K562 (cell line): ENCODE measurements around the gene MPHOSPH6. TPM values are rescaled to one million over a fixed set of nuclear protein-coding genes. Genes with fewer than 3 reads are reported as not detected.

ENCODE experiments used
- ATAC-seq: fragments of 200-7000 bp; cut with Tn5 transposase; 3 replicates; pipeline ENCODE4 v1.9.1; 2020; ENCODE audit warnings: moderate library complexity
- BruUV-seq: library from RNA; stranded (reverse); fragments of 400-500 nt; replicated peaks from 2 replicates; lab custom pipeline; 2021; lab: Mats Ljungman, UMichigan
- CTCF ChIA-PET: fragments of 300-600 bp; formaldehyde crosslinking; extraction: SDS; loops from one replicate; lab custom pipeline; 2021; ENCODE audit warnings: low intra/inter-chr PET ratio; lab: Yijun Ruan, JAX
- POLR2A ChIA-PET: fragments of 300-600, 350-650 bp; sonication (Branson Sonifier 250); formaldehyde crosslinking; extraction: SDS; loops from one replicate; lab custom pipeline; 2021; ENCODE audit warnings: antibody characterized with exemption, inconsistent platforms; lab: Yijun Ruan, JAX
- DNase-seq, 4 experiments: peaks; one replicate each; pipeline versions ENCODE4 v3.0.0 to v3.0.0-alpha.2; 2011 to 2018; ENCODE audit warnings: low spot score in 3 of 4, mixed read lengths in 3 of 4; ENCODE audit errors: extremely low read depth in 1 of 4
- FAIRE-seq: peaks from 2 replicates; lab custom pipeline; 2011; peaks lifted over from hg19 to GRCh38; lab: Jason Lieb, UNC
- H2AFZ ChIP-seq: 2 replicates; pipeline ENCODE4 v1.6.0; 2011; ENCODE audit warnings: low read depth, low read length, control low read depth, inconsistent platforms
- H3K27ac ChIP-seq: fragments of 200-600 bp; 3 replicates; pipeline ENCODE4 v1.8.0; 2011; ENCODE audit warnings: low read depth, mild to moderate bottlenecking, control low read depth, inconsistent platforms, low read length, moderate library complexity, mixed read lengths; ENCODE audit errors: extremely low read depth
- H3K27me3 ChIP-seq, 2 experiments: fragments of 300-600 bp in 1 of 2; 2 replicates in 1 of 2; 3 replicates in 1 of 2; pipeline versions ENCODE4 v1.6.0 to v1.8.0; 2011; ENCODE audit warnings: inconsistent platforms in 2 of 2, low read length in 2 of 2, mild to moderate bottlenecking in 1 of 2, mixed read lengths in 1 of 2, moderate library complexity in 1 of 2; ENCODE audit not compliant: control insufficient read depth in 2 of 2, insufficient read depth in 2 of 2
- H3K36me3 ChIP-seq: fragments of 300-600 bp; 3 replicates; pipeline ENCODE4 v1.8.0; 2011; ENCODE audit warnings: mild to moderate bottlenecking, low read length, inconsistent platforms; ENCODE audit not compliant: control insufficient read depth, insufficient read depth
- H3K4me1 ChIP-seq, 2 experiments: fragments of 200-600 bp in 1 of 2; replicated peaks in 1 of 2; 2 replicates in 1 of 2; 3 replicates in 1 of 2; pipeline versions ENCODE4 v1.5.1 to v1.8.0; 2011; ENCODE audit warnings: inconsistent platforms in 2 of 2, low read length in 2 of 2, mild to moderate bottlenecking in 1 of 2, mixed read lengths in 1 of 2, moderate library complexity in 1 of 2; ENCODE audit not compliant: control insufficient read depth in 2 of 2, insufficient read depth in 2 of 2
- H3K4me2 ChIP-seq: 2 replicates; pipeline ENCODE4 v1.6.1; 2011; ENCODE audit warnings: low read length, control low read depth, inconsistent platforms, mixed read lengths; ENCODE audit not compliant: insufficient read depth
- H3K4me3 ChIP-seq: fragments of 200-600 bp; sonication (generic), shearing (Covaris generic); 2 replicates; pipeline ENCODE4 v1.5.1; 2016; ENCODE audit warnings: control low read depth, inconsistent platforms
- H3K79me2 ChIP-seq: fragments of 200-600 bp; 3 replicates; pipeline ENCODE4 v1.8.0; 2011; ENCODE audit warnings: low read length, inconsistent platforms; ENCODE audit not compliant: control insufficient read depth, insufficient read depth
- H3K9ac ChIP-seq, 2 experiments: 2 replicates each; pipeline versions ENCODE4 v1.6.0 to v1.6.1; 2011; ENCODE audit warnings: low read depth in 2 of 2, low read length in 2 of 2, control low read depth in 1 of 2, inconsistent platforms in 1 of 2, mild to moderate bottlenecking in 1 of 2, mixed read lengths in 1 of 2; ENCODE audit not compliant: insufficient read depth in 1 of 2
- H3K9me1 ChIP-seq: one replicate; pipeline ENCODE4 v1.6.0; 2011; ENCODE audit warnings: inconsistent platforms, mild to moderate bottlenecking, low read length, moderate library complexity; ENCODE audit not compliant: control insufficient read depth, insufficient read depth
- H3K9me3 ChIP-seq: replicated peaks from 2 replicates; pipeline ENCODE4 v1.5.1; 2011; ENCODE audit warnings: low read depth, low read length, inconsistent platforms; ENCODE audit not compliant: control insufficient read depth, insufficient read depth
- H4K20me1 ChIP-seq: replicated peaks from 2 replicates; pipeline ENCODE4 v1.6.1; 2011; ENCODE audit warnings: low read length, inconsistent platforms, mixed read lengths; ENCODE audit not compliant: control insufficient read depth, insufficient read depth
- ADNP ChIP-seq: fragments of 200-800 bp; sonication (Bioruptor generic); IDR thresholded peaks from 2 replicates; pipeline ENCODE4 v1.6.1; 2016; ENCODE audit warnings: missing genetic modification characterization, missing compliant biosample characterization
- CEBPB ChIP-seq: fragments of 450-650 bp; IDR thresholded peaks from 2 replicates; pipeline ENCODE4 v1.6.1; 2016; ENCODE audit warnings: missing genetic modification characterization, missing compliant biosample characterization
- CEBPG ChIP-seq, 3 experiments: fragments of 200-800 bp in 1 of 3; sonication (Bioruptor generic) in 1 of 3; sonication (generic) in 1 of 3; formaldehyde crosslinking in 1 of 3; IDR thresholded peaks in 2 of 3; conservative IDR thresholded peaks in 1 of 3; 2 replicates each; pipeline versions ENCODE4 v1.6.1 to v1.8.0; 2016 to 2022; ENCODE audit warnings: missing compliant biosample characterization in 2 of 3, missing genetic modification characterization in 2 of 3, mild to moderate bottlenecking in 1 of 3, missing genetic modification reagents in 1 of 3
- ESRRA ChIP-seq: fragments of 450-650 bp; IDR thresholded peaks from 2 replicates; pipeline ENCODE4 v1.6.1; 2014; ENCODE audit warnings: low read depth, mild to moderate bottlenecking, moderate library complexity, borderline replicate concordance
- KLF6 ChIP-seq: fragments of 250-450 bp; sonication (Bioruptor Pico); IDR thresholded peaks from 2 replicates; pipeline ENCODE4 v1.4.0; 2020; ENCODE audit warnings: mild to moderate bottlenecking, moderate library complexity, borderline replicate concordance
- MBD2 ChIP-seq: sonication (generic); IDR thresholded peaks from 2 replicates; pipeline ENCODE4 v1.6.1; 2016; ENCODE audit warnings: low read depth, borderline replicate concordance
- MYNN ChIP-seq, 2 experiments: sonication (generic); formaldehyde crosslinking in 1 of 2; IDR thresholded peaks; 2 replicates each; pipeline versions ENCODE4 v1.5.0 to v1.6.1; 2016 to 2020; ENCODE audit warnings: antibody characterized with exemption in 1 of 2, missing genetic modification reagents in 1 of 2
- POLR2B ChIP-seq: fragments of 450-650 bp; IDR thresholded peaks from 2 replicates; pipeline ENCODE4 v1.6.1; 2018; ENCODE audit warnings: low read depth; ENCODE audit not compliant: partially characterized antibody
- POLR2G ChIP-seq: fragments of 200-400 bp; formaldehyde crosslinking; IDR thresholded peaks from 2 replicates; pipeline ENCODE4 v1.6.1; 2017; ENCODE audit warnings: low read depth, mild to moderate bottlenecking, antibody characterized with exemption, low read length, moderate library complexity
- RBM39 ChIP-seq: fragments of 200-400 bp; formaldehyde crosslinking; optimal IDR thresholded peaks from 2 replicates; pipeline ENCODE3; 2018; ENCODE audit warnings: low read depth, low read length
- ZNF253 ChIP-seq: fragments of 250-450 bp; sonication (Bioruptor Pico); conservative IDR thresholded peaks from 2 replicates; pipeline ENCODE4 v1.6.1; 2021; ENCODE audit warnings: mild to moderate bottlenecking
- ZNF311 ChIP-seq: fragments of 250-450 bp; sonication (Bioruptor Pico); IDR thresholded peaks from 2 replicates; pipeline ENCODE4 v1.4.0; 2020; ENCODE audit warnings: mild to moderate bottlenecking, moderate library complexity
- WGBS: fragments of 100-300 bp; shearing (Covaris generic); methylation state at CpG from one replicate; pipeline ENCODE4 v1.1.6; 2016; ENCODE audit warnings: low coverage, mixed read lengths; ENCODE audit not compliant: insufficient coverage; ENCODE audit errors: missing lambda C conversion rate; 5-methylcytosine and 5-hydroxymethylcytosine counted together
- in situ Hi-C: fragments of 300-500 bp; cut with MboI; formaldehyde crosslinking; loops from 4 replicates; pipeline ENCODE4 v1.15.0; 2018; ENCODE audit warnings: inconsistent platforms, mixed read lengths
- intact Hi-C: fragments of 100-400 bp; cut with micrococcal nuclease; formaldehyde crosslinking; loops from 2 replicates; pipeline ENCODE4 v1.14.2; 2022
- polyA plus RNA-seq, 8 experiments: library from polyadenylated mRNA; depleted of rRNA in 4 of 8; stranded (reverse) in 5 of 8; unstranded in 3 of 8; fragments of >200 nt; fragmentation: Nextera tagmentation in 2 of 8; fragmentation: Illumina TruSeq in 1 of 8; extraction: Ambion mirVana in 2 of 8; extraction: Trizol in 1 of 8; gene quantifications; 2 replicates each; pipeline versions ENCODE4 v1.2.1 to v1.2.3, GENCODE V29; 2011 to 2014; ENCODE audit warnings: inconsistent platforms in 1 of 8, missing spikeins in 1 of 8
- total RNA-seq, 7 experiments: library from RNA; depleted of rRNA in 6 of 7; stranded (reverse); fragments of >200 nt in 6 of 7; fragmentation: Illumina TruSeq in 2 of 7; extraction: Trizol in 2 of 7; gene quantifications; 2 replicates each; pipeline versions ENCODE4 v1.2.1 to v1.2.3, GENCODE V29; 2011 to 2021; ENCODE audit warnings: low replicate concordance in 1 of 7
- TF ChIP-seq, protein P1 (sequence below): fragments of 200-800 bp; sonication (Bioruptor generic); IDR thresholded peaks from 2 replicates; pipeline ENCODE4 v1.6.1; 2017; ENCODE audit warnings: missing genetic modification characterization, missing compliant biosample characterization
- TF ChIP-seq, protein P2 (sequence below): fragments of 450-650 bp; IDR thresholded peaks from 2 replicates; pipeline ENCODE4 v1.6.1; 2014; ENCODE audit warnings: low read depth, mild to moderate bottlenecking, moderate library complexity, borderline replicate concordance
- TF ChIP-seq, protein P3 (sequence below): fragments of 250-450 bp; sonication (Bioruptor Pico); IDR thresholded peaks from 2 replicates; pipeline ENCODE4 v1.5.0; 2021

The MPHOSPH6 gene
- total and polyA plus RNA-seq, 9 of the 15 experiments (the other 6 are each of a cell fraction or from before 2014, with no cell fraction given), result 37.0 to 153 (median 76.7) TPM

DNA sequence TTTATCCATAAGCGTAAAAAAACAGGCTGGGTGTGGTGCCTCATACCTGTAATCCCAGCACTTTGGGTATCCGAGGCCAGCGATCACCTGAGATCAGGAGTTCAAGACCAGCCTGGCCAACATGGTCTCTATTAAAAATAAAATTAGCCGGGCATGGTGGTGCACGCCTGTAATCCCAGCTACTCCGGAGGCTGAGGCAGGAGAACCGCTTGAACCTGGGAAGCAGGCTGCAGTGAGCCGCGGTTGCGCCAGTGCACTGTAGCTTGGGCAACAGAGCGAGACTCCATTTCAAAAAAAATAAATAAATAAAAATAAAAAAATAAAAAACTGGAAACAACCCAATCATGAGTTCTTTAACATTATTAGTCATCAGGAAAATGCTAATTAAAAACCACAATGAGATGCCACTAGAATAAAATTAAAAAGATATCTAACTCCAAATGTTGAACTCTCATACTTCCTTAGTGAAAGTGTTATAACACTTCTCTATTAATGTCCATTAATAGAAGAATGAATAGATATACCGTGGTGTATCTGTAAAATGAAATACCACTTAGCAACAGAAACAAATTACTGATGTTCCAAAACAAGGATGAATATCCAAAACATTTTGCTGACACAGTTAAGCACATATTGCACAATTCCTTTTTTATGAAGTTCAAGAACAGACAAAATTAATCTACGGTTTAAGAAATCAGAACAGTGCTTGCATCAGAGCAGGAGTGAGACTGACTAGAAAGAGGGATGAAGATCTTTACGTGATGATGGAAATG, 13.1 kb downstream of the MPHOSPH6 start:
- WGBS, result 93% methylated on average over 14 of the region's 14 CpGs
- BruUV-seq, result no TSS peak
- no peak overlapping the region for H3K4me3 ChIP-seq
- no peaks in the 10 kb centered on the region for H3K27me3 ChIP-seq
- H3K4me2 ChIP-seq, result no peak overlapping the region
- no peak overlapping the region for H3K27ac ChIP-seq
- ChIA-PET CTCF (no interaction called here), POLR2A (no interaction called here)
- intact Hi-C loops, result no loop called here
- peaks cover 4% of the 10 kb centered on the region; the same call in 1 of the 2 replicates for H4K20me1 ChIP-seq
- peaks cover 24% of the 10 kb centered on the region; the same call in 2 of the 3 replicates for H3K79me2 ChIP-seq
- H3K9me3 ChIP-seq, result no peaks in the 10 kb centered on the region
- H3K36me3 ChIP-seq, result peaks cover 48% of the 10 kb centered on the region
- H3K9ac ChIP-seq, result no peak overlapping the region
- H3K4me1 ChIP-seq, result peaks cover 0 to 12% of the 10 kb centered on the region in 2 experiments; a peak in 4 of 5 replicates
- H2AFZ ChIP-seq, result no peak overlapping the region
- H3K9me1 ChIP-seq, result no peaks in the 10 kb centered on the region
- DNase-seq, result no peak
- no peak for FAIRE-seq
- ATAC-seq, result no peak
- in situ Hi-C loops, result no loop called here
- TF ChIP-seq POLR2B, result no peak
- TF ChIP-seq RBM39, result no peak
- TF ChIP-seq, protein P1, sequence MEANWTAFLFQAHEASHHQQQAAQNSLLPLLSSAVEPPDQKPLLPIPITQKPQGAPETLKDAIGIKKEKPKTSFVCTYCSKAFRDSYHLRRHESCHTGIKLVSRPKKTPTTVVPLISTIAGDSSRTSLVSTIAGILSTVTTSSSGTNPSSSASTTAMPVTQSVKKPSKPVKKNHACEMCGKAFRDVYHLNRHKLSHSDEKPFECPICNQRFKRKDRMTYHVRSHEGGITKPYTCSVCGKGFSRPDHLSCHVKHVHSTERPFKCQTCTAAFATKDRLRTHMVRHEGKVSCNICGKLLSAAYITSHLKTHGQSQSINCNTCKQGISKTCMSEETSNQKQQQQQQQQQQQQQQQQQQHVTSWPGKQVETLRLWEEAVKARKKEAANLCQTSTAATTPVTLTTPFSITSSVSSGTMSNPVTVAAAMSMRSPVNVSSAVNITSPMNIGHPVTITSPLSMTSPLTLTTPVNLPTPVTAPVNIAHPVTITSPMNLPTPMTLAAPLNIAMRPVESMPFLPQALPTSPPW, result no peak
- TF ChIP-seq KLF6, result no peak
- TF ChIP-seq, protein P2, sequence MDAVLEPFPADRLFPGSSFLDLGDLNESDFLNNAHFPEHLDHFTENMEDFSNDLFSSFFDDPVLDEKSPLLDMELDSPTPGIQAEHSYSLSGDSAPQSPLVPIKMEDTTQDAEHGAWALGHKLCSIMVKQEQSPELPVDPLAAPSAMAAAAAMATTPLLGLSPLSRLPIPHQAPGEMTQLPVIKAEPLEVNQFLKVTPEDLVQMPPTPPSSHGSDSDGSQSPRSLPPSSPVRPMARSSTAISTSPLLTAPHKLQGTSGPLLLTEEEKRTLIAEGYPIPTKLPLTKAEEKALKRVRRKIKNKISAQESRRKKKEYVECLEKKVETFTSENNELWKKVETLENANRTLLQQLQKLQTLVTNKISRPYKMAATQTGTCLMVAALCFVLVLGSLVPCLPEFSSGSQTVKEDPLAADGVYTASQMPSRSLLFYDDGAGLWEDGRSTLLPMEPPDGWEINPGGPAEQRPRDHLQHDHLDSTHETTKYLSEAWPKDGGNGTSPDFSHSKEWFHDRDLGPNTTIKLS, result no peak
- TF ChIP-seq CEBPB (tag), result peak; percentile 89
- no peak for TF ChIP-seq ZNF253 (CRISPR knock-in tag)
- TF ChIP-seq MYNN (IDR thresholded peaks at IDR 0.05), result no peak
- TF ChIP-seq MYNN (CRISPR knock-in tag; IDR thresholded peaks at IDR 0.05), result no peak
- TF ChIP-seq ADNP, result no peak
- no peak for TF ChIP-seq ESRRA
- no peak for TF ChIP-seq MBD2
- TF ChIP-seq CEBPG (CRISPR knock-in tag; IDR thresholded peaks at IDR 0.05), result no peak
- TF ChIP-seq CEBPG (tag; conservative IDR thresholded peaks at IDR 0.05 in 1 of 2, IDR thresholded peaks at IDR 0.05 in 1 of 2), result peak; percentile 66 to 74
- TF ChIP-seq POLR2G, result no peak
- no peak for TF ChIP-seq ZNF311 (CRISPR knock-in tag)
- TF ChIP-seq, protein P3, sequence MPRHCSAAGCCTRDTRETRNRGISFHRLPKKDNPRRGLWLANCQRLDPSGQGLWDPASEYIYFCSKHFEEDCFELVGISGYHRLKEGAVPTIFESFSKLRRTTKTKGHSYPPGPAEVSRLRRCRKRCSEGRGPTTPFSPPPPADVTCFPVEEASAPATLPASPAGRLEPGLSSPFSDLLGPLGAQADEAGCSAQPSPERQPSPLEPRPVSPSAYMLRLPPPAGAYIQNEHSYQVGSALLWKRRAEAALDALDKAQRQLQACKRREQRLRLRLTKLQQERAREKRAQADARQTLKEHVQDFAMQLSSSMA (CRISPR knock-in tag), result no peak
